GM18907 (cell line): Measurements from ENCODE around the gene CAMK2A.

Experiments
- ATAC-seq: cut with Tn5 transposase; IDR thresholded peaks from one replicate; pipeline ENCODE4 v1.9.1; 2021; ENCODE audit warnings: mild to moderate bottlenecking, moderate library complexity; ENCODE audit not compliant: unreplicated experiment

CAMK2A gene

DNA sequence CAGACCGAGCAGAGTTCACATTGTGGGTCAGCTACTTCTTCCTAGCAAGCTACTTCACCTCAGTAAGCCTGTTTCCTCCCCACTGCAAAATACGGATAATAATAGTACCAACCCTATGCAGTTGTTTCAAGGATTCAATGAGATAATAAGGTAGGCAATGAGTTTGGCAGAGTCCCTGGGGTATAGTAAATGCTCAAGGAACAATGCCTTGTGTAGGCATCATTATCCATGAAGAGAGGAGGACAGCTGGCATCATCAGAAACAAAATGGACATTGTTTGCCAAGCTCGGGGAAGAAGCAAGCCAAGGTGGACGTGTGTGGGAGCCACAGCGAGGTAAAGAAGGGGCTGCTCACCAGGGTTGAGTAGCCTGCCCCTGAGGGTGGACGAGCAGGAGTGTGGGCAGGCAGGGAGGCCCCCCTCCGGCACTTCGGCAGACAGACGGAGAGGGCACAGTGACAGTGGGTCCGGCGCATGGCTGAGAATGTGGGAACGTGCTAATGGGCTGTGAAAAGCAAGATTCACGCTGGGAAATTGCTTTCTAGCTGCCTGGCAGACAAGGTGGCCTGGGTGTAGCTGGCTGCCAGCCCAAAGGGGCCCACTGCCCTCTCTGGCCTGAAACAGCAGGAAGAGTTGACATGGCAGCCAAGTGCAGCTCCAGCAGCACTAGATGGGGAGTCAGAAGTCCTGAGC is 10.1 kb downstream of the CAMK2A start:
- no peak for ATAC-seq

DNA sequence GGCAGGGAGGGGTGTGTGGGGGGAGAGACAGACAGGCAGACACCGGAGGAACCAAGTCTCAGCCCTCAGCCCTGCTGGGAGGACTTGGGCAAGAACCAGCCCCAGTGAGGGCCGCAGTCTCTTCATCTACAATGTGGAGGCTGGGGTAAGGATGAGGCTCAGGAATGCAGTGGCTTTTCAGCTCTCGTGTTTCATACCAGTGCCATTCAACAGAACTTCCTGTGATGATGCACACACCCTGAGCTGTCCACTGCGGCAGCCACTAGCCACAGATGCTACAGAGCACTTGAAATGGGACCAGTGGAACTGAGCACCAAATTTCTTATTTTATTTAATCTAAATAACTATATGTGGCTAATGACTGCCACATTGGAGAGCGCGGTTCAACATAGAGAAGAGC is 10.7 kb downstream of the CAMK2A start:
- ATAC-seq = no peak

DNA sequence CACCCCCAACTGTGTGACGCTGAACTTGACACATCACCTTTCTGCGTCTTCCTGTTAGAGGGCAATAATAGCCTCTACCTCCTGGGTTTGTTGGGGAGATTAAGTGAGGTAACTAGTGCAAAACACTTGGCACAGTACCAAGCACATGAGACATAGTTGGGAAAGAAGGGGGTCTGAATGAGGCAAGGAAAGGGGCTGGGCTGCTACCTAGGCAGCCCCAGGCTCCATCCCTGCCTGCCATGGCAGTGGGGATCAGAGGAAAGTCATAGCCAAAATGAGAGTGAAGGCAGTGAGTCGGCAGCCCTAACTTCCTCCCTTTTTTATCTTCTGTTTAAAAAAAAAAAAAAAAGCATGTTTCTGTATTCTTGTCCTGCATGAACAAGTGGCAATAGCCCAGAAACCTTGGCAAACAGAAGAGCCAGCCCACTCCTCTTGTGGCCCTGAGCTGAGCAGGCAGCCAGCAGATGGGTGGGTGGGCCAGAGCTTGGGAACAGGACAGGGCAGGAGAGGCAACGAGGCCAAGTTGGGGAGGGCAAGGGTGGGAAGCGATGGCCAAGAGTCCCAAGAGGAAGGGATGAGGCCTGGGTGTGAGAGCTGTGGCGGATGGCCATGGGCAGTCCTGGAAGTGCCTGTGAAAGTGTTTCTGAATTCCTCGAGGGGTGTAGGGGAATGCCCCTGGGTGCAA is 11.4 kb downstream of the CAMK2A start:
- no peak for ATAC-seq

DNA sequence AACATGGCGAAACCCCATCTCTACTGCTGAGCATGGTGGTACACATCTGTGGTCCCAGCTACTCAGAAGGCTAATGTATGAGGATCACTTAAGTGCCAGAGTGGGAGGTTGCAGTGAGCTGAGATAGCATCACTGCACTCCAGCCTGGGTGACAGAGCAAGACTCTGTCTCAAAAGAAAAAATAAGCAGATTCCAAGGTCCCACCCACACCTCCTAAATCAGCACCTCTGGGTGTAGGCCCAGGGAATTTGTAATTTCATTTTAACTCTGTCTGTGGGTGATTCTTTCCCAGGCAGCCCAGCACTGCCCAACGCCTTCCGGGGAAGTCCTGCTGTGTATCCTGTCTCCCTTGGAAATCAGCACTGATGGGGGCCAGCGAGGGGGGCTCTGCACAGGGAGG is 12.5 kb downstream of the CAMK2A start:
- no peak for ATAC-seq

DNA sequence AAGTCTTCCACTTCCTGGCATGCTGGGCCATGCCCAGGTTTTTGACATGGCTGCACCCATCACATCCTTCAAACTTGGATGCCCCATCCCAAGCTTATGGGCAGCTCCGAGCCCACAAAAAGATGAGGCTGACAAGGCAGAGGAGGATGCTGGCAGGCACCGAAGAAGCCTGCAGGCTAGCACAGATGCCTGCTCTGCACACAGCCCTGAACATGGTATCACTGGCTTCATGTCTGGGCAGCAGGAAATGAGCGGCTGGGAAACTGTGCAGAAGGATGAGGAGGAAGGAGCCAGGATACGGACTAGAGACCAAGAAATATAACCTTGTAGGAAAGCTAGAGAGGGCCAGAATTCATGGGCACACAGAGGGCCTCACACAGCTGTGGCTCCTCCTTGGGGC is 14.8 kb downstream of the CAMK2A start:
- ATAC-seq = no peak

DNA sequence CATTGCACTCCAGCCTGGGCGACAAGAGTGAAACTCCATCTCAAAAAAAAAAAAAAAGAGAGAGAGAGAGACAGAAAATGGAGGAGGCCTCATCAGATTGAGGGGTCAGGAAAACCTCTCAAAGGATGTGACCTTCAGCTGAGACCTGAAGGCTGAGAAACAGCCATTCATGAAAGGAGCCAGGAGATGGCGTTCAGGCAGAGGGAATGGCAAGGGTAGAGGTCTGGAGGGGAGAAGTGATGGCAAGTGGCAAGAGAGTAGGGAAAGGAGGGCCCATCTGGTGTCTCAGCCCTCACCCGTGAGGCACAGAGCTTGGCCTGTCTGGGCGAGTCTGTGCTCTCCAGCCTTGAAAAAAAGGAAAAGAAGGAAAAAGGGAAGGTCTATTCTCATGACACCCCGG is 17.0 kb downstream of the CAMK2A start:
- no peak for ATAC-seq

DNA sequence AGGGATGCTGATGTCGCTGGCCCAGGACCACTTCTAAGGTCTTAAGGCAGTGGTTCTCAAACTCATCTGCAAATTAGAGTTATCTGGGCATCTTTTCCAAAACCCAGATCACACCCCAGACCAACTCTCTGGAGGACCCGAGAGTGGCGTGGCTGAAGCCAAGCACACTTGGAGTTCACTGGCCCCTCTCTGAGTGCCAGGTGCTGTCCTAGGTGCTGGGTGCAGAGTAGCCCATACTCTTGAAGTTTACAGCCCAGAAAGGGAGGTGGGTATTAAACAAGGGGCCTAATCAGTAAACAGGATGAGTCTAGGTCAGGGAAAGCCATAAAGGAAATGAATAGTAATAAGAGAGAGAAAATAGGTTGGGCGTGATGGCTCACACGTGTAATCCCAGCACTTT is 17.6 kb downstream of the CAMK2A start:
- ATAC-seq = no peak

DNA sequence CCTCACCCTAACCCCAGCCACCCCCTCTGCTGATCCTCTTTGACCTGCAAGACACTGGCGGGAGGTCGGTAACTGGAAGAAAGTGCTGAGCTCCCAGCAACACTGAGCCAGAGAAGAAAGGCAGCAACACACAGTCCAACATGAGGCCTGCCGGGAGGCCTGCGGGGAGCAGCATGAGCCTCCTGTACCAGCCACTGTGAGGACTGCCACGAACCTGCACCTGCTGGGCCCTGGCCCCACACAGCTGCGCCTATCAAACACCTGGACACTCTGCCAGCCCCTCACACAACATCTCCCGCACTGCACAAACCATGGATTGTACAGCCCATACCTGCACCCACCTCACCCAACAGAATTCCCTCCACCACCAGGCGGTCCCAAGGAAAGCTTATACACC is 18.3 kb downstream of the CAMK2A start:
- no peak for ATAC-seq

DNA sequence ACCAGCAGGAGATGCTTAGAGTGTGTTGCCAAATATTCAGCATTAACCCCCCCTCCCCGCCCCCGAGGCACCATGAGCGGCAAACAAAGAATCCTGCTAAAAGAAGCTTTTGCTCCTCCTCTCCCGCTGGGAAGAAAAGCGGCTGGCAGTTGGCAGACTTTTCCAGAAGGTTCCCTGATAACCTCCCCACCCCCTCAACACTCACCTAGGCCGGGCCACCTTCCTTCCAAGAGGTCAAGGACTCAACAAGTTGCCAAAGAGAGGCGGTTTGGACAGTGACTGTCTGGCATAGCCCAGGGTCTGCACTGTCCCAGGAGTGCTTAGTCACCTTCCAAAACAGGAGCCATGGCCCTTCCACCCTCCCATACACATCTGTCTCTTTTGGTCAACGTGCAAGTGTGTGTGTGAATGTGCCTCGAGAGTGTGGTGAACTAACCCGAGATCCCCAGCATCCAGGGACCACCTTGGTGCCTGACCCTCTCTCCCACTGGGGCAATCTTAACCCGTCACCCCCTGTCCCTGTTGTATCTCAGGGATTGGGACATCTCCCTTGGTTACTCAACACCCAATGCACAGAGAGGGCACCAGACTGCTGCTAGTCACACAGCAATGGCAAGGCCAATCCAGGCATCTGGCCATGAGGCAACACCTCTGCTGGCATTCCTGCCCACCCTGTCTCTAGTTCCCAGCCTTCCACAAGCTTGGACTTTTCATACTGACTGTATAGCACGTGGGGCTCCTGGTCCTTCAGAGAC is 18.9 kb downstream of the CAMK2A start:
- no peak for ATAC-seq

DNA sequence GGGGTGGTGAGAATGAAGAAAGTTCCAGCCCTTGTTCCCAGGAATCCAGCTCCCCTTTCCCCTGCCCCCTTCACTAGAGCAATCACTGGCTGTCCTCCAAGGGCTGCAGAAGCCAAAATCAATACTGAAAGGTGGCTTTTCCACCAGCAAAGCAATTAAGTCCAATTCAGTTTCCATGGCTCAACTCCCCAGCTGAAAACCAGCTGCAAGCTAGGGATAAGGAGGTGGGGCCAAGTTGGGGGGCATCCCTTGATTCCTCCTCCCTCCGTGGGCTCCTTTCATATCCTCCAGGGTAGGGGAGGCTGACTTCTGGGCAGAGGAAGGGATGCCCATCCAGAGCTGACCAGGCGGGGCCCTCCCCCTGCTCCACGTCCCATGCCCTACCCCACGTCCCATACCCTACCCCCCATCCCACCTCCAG is 22.7 kb downstream of the CAMK2A start:
- ATAC-seq = no peak

DNA sequence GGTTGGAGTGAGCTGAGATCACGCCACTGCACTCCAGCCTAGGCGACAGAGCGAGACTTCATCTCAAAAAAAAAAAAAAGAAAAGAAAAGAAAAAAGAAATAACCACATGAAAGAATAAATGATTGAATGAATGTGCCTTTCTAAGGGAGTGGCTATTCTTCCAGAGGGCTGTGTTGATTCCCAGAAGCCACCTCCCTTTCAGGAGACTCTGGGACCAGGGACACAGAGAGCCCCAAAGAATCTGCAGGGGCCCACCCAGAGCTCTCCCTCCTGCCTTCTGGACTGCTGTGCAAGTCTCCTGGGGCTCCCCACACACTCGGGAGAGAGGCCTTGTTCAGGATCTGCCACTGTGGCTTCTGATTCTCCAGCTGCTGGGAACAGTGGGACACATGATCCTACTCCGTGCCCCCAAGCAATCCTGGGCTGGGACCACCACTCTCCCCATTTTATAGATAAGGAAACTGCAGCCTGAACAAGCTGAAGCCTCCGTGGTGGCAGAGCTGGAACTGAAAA is 23.6 kb downstream of the CAMK2A start:
- ATAC-seq = no peak

DNA sequence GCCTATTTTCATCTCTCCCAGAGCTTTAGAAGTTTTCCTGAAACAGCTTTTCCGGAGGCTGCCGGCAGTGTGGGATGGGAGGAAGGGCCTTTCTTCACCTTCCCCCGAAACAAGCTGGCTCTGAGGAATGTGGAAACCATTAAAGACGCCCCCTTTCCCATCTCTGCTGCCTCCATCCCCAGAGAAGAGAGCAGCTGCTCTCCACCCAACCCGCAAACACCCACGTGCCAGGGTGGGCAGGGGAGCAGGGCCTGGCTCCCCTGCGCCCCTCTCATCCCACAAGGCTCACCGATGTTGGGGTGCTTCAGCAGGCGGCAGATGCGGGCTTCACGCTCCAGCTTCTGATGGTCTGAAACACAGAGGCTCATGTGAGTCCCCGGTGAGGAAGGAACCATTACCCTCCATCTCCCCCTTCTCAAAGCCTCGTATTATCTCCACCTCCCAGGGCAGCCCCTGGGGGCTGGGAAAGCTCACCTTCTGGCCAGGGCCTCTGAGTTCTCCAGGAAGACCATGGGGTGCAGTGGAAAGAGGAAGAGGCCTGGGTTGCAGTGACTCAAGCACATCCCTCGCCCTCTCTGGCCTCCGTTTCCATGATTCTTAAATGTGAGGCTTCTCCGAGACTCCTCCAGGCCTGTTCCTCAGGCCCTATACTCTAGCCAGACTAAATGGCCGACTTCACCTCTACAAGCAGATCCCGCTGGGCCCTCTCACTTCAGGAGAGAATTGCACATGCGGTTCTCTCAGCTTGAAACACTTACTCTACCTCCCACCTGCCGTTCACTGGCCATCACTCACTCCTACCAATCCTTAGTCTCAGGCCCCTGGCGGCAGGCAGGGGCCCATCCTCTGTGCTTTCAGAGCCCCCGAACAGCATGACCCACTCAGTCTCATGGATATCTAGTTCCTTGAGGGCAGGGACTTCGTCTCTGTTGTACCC is 24.6 kb downstream of the CAMK2A start:
- no peak for ATAC-seq

DNA sequence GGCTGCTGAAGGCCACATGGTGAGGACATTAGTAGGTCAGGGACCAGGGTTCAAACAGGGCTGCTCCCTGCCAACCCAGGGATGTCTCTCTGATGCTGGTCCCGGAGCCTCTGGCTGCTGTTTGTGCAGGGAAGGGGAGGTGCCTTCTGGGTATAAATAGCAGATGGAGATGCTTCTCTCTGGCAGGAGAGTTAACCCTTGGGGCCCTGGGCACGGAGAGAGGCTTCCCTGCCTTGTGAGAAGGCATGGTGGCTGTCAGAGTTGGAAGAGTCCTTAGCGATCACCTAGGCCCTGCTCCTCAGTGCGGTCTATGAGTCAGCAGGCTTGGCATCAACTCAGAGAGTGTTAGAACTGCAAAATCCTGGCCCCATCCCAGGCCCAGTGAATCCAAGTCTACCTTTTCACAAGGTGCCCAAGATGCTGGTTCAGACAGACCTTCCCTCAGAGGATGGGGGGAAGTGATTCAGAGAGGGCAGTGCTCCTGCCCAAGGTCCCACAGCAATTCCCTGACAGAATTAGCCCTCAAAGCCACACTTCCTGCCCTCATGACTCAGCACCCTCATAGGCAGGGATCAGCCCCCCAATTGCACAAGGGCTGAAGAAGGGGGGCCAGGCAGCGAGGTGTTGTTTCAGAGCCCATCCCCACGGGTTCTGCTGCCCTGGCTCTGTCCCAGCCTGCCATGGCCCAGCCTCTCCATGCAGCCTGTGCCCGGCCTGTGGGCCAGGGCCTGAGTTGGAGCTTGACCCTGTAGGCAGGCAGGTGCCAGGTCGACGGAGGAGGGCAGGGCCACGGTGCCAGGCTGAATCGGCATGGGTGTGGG is 25.6 kb downstream of the CAMK2A start:
- no peak for ATAC-seq

DNA sequence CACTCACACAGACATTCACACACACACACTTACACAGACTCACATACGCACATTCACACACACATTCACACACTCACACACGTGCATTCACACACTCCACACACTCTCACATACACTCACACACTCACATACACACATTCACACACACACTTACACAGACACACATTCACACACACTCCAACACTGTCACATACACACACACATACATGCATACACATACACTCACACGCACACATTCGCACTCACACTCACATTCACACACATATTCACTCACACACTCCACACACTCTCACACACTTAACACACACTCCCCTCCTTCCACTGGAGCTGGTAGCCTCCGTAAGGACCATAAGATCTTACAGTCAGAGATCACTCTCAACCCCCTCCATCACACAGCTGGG is 26.2 kb downstream of the CAMK2A start:
- no peak for ATAC-seq

DNA sequence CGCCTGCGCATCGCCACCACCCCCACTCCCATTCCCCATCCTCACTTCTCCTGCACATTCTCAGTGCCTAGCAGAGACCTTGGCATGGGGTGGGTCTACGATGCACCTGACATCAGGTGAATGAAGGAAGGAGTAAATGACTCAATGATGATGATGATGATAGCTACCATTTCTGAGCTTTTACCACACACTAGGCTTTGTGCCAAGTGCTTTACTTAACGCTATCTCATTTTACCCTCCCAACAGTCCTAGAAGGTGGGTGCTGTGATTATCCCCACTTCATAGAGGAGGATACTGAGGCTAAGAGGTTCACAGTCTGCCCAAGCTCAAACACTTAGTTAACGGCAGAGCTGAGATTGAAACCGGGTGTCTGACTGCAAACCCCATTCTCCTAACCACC is 27.1 kb downstream of the CAMK2A start:
- ATAC-seq = no peak

DNA sequence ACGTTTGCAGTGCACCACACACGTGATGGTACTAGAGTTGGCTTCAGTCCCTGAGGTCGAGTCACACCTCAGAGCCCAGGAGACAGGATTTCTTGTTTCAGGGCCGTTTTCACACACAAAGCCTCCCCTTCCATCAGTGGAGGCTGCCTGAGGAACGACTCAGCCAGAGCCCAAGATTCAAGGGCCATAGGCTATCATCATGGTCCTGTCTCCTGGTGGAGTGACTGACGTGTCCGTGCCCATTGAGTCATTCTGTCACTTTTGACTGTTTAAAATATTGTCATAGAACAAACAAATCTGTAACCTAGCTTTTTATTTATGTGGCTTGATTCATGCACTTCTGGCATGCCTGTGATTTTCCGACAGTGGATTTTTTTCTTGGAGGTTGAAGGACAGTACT is 28.3 kb downstream of the CAMK2A start:
- ATAC-seq = no peak

DNA sequence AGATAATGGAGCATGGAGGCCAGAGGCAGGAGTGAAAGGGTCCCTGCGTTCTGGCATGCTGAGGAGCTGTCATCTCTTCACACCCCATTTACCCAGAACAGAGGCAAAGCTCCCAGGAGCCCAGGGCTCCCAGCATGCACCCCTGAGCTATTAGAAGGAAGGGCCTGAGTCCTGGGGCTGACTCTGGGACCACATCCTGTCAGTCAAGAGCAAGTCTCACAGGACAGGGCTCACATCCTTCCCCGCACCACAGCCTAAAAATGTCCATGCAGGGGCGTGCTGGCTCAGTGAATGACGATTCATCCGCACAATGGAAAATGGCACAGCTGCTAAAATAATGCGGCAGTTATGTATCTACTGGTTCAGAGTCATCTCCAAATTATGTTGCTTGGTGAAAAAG is 31.4 kb downstream of the CAMK2A start:
- ATAC-seq = no peak

DNA sequence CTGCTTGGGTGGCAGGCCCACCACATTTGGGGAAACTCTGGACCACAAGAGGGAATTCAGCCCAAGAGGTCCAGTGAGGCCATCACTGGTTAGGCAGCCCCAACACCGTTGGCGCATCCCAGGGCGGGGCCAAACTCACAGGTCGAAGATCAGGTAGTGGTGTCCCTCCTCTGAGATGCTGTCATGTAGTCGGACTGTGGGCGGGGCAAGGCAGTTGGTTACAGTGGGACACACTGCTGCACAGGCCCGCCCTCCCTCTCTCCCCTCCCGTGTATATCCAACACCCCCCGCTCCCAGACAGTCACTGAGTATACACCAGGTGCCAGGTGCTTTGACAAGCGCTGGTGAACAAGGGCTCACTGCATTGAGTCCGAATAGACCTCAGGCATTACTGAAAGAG is 32.1 kb downstream of the CAMK2A start:
- no peak for ATAC-seq

DNA sequence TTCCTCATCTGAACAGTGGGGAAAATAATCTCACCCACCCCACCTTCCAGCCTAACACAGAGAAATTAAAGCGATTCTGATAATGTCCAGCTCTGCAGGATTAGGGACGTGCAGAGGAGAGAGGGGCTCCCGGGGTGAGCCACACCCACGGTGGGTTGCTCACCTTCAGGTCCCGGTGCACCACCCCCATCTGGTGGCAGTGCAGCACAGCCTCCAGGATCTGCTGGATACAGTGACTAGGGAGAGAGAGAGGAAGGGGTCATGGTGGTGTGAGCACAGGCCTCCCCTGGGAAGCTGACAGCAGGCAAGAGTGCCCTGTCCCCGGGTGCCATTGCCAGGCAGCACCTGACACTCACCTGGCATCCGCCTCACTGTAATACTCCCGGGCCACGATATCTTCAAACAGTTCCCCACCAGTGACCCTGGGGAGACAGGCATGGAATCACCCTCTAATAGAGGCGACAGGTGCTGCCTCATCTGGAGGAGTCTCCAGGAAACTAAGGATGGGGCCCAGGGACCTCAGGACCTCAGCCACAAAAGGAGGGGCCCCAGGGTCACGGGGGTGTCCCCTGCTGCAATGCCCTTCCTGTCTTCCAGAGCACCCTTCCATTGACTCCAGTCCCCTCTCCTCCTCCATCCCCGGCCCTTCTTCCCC is 33.0 kb downstream of the CAMK2A start:
- no peak for ATAC-seq
